Endodermal cell (in vitro differentiated cells): ENCODE data around the gene SARS1. TPM values are rescaled to one million over a fixed set of nuclear protein-coding genes. Genes with fewer than 3 reads are reported as not detected.

Source experiments
- DNase-seq: peaks from one replicate; pipeline ENCODE4 v3.0.0-alpha.2; 2017
- H3K27ac ChIP-seq: 2 replicates; pipeline ENCODE4 v1.5.1; 2013; ENCODE audit warnings: mild to moderate bottlenecking, low read depth, low read length, moderate library complexity
- H3K27me3 ChIP-seq: 2 replicates; pipeline ENCODE4 v1.6.1; 2013; ENCODE audit warnings: mild to moderate bottlenecking, low read length, moderate library complexity; ENCODE audit not compliant: insufficient read depth, control insufficient read depth, poor library complexity, severe bottlenecking
- H3K36me3 ChIP-seq: 2 replicates; pipeline ENCODE4 v1.7.0; 2013; ENCODE audit warnings: mild to moderate bottlenecking, low read length, moderate library complexity; ENCODE audit not compliant: control insufficient read depth, insufficient read depth
- H3K4me1 ChIP-seq: one replicate; pipeline ENCODE4 v1.7.0; 2013; ENCODE audit warnings: low read length; ENCODE audit not compliant: control insufficient read depth, insufficient read depth
- H3K4me3 ChIP-seq: 2 replicates; pipeline ENCODE4 v1.5.1; 2013; ENCODE audit warnings: mild to moderate bottlenecking, low read length, moderate library complexity
- H3K9ac ChIP-seq: 2 replicates; pipeline ENCODE4 v1.6.1; 2013; ENCODE audit warnings: mild to moderate bottlenecking, low read length, moderate library complexity; ENCODE audit not compliant: poor library complexity, severe bottlenecking; ENCODE audit errors: extremely low read depth
- H3K9me3 ChIP-seq: 2 replicates; pipeline ENCODE4 v1.6.1; 2013; ENCODE audit warnings: mild to moderate bottlenecking, low read length, moderate library complexity; ENCODE audit not compliant: control insufficient read depth
- H3K27ac Mint-ChIP-seq: 2 replicates; pipeline ENCODE4 v1.8.0; 2020; ENCODE audit warnings: mixed read lengths
- H3K27me3 Mint-ChIP-seq: 2 replicates; pipeline ENCODE4 v1.8.0; 2021; ENCODE audit warnings: mild to moderate bottlenecking, mixed read lengths; ENCODE audit not compliant: insufficient read depth
- H3K36me3 Mint-ChIP-seq: 2 replicates; pipeline ENCODE4 v1.8.0; 2020; ENCODE audit warnings: low read depth, mixed read lengths
- H3K4me1 Mint-ChIP-seq: 2 replicates; pipeline ENCODE4 v1.8.0; 2020; ENCODE audit warnings: mixed read lengths
- H3K4me3 Mint-ChIP-seq: 2 replicates; pipeline ENCODE4 v1.8.0; 2020; ENCODE audit warnings: mild to moderate bottlenecking, moderate library complexity, mixed read lengths
- H3K9me3 Mint-ChIP-seq: 2 replicates; pipeline ENCODE4 v1.8.0; 2020; ENCODE audit warnings: mild to moderate bottlenecking, mixed read lengths
- WGBS, 2 experiments: methylation state at CpG; one replicate each; pipeline versions ENCODE4 v1.1.5 to v1.1.7; 2013; ENCODE audit warnings: missing lambda C conversion rate in 2 of 2, mixed read lengths in 1 of 2; ENCODE audit not compliant: insufficient coverage in 1 of 2, insufficient read length in 1 of 2; 5-methylcytosine and 5-hydroxymethylcytosine counted together
- total RNA-seq, 2 donors: library from RNA; stranded (reverse); fragmentation: NEBNext Ultra II Directional in 1 of 2; extraction: Animal tissue kit (Norgen Biotek cat#: 25700) in 1 of 2; gene quantifications; 2 replicates in 1 of 2; 3 replicates in 1 of 2; pipeline ENCODE4 v1.2.1, GENCODE V29; 2021
- TF ChIP-seq, protein P1 (sequence below): fragments of 200-600 bp; sonication (generic); conservative IDR thresholded peaks from 2 replicates; pipeline ENCODE4 v1.5.0; 2021; ENCODE audit warnings: antibody characterized with exemption, mild to moderate bottlenecking

Gene SARS1
- total RNA-seq, 2 donors from 2014 or later: 100 to 101 TPM

DNA sequence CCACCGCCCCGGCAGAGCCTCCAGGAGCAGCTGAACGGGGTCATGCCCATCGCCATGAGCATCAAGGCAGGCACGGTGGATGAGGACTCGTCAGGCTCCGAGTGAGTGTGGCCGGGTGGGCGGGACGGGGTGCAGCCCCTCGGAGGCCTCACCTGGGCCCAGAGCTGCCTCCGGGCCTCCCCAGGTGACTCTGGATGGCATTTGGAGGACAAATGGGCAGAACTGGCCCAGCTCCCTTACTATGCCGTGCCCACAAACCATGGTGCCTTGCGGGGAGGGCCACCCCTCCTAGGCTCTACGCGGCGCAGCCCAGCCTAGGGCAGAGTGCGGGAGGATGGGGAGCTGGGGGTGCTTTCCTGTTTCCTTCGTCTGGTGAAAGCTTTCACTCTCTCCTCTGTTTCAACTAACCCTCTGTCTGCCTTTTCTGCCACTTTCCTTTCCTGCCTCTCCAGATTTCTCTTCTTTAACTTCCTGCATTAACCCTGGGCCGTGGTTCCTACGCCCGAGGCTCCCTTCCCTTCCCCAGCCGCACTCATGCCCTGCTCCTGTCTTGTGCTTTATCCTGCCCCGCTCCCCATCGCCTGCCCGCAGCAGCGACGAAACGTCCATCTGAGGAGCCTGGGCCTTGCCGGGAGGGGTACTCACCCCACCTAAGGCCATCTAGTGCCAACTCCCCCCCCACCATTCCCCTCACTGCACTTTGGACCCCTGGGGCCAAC lies 60.0 kb downstream of the SARS1 start:
- no peak for DNase-seq
- no peaks in the 10 kb centered on the region for H3K9me3 ChIP-seq

DNA sequence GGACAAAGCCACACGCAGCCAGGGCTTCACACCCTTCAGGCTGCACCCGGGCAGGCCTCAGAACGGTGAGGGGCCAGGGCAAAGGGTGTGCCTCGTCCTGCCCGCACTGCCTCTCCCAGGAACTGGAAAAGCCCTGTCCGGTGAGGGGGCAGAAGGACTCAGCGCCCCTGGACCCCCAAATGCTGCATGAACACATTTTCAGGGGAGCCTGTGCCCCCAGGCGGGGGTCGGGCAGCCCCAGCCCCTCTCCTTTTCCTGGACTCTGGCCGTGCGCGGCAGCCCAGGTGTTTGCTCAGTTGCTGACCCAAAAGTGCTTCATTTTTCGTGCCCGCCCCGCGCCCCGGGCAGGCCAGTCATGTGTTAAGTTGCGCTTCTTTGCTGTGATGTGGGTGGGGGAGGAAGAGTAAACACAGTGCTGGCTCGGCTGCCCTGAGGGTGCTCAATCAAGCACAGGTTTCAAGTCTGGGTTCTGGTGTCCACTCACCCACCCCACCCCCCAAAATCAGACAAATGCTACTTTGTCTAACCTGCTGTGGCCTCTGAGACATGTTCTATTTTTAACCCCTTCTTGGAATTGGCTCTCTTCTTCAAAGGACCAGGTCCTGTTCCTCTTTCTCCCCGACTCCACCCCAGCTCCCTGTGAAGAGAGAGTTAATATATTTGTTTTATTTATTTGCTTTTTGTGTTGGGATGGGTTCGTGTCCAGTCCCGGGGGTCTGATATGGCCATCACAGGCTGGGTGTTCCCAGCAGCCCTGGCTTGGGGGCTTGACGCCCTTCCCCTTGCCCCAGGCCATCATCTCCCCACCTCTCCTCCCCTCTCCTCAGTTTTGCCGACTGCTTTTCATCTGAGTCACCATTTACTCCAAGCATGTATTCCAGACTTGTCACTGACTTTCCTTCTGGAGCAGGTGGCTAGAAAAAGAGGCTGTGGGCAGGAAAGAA lies 61.1 kb downstream of the SARS1 start:
- H3K4me1 Mint-ChIP-seq: peaks cover 29% of the 10 kb centered on the region
- peak overlapping the region; percentile 73 for H3K27ac ChIP-seq
- H3K9ac ChIP-seq: no peak overlapping the region
- no peaks in the 10 kb centered on the region for H3K9me3 ChIP-seq
- H3K4me3 Mint-ChIP-seq: peak overlapping the region; percentile 29
- no peak overlapping the region for H3K4me3 ChIP-seq
- TF ChIP-seq, protein P1, sequence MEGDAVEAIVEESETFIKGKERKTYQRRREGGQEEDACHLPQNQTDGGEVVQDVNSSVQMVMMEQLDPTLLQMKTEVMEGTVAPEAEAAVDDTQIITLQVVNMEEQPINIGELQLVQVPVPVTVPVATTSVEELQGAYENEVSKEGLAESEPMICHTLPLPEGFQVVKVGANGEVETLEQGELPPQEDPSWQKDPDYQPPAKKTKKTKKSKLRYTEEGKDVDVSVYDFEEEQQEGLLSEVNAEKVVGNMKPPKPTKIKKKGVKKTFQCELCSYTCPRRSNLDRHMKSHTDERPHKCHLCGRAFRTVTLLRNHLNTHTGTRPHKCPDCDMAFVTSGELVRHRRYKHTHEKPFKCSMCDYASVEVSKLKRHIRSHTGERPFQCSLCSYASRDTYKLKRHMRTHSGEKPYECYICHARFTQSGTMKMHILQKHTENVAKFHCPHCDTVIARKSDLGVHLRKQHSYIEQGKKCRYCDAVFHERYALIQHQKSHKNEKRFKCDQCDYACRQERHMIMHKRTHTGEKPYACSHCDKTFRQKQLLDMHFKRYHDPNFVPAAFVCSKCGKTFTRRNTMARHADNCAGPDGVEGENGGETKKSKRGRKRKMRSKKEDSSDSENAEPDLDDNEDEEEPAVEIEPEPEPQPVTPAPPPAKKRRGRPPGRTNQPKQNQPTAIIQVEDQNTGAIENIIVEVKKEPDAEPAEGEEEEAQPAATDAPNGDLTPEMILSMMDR: no peak
- peaks cover 16% of the 10 kb centered on the region for H3K36me3 Mint-ChIP-seq
- H3K4me1 ChIP-seq: peaks cover 8% of the 10 kb centered on the region
- peaks cover 12% of the 10 kb centered on the region for H3K36me3 ChIP-seq
- peaks cover 2% of the 10 kb centered on the region for H3K27me3 Mint-ChIP-seq
- H3K27ac Mint-ChIP-seq: peak overlapping the region; percentile 52
- no peaks in the 10 kb centered on the region for H3K9me3 Mint-ChIP-seq
- DNase-seq: peak; percentile 64
- WGBS, 2 experiments: 65 to 91% methylated on average over 10 to 24 of the region's 24 CpGs
- H3K27me3 ChIP-seq: no peaks in the 10 kb centered on the region

More for the DNA sequence above, 60.0 kb downstream of the SARS1 start:
- H3K36me3 ChIP-seq: peaks cover 7% of the 10 kb centered on the region
- H3K4me3 ChIP-seq: no peak overlapping the region
- Mint-ChIP-seq H3K4me3 (no peak overlapping the region), H3K27me3 (peaks cover 2% of the 10 kb centered on the region), H3K27ac (peak overlapping the region; percentile 71), H3K36me3 (peaks cover 14% of the 10 kb centered on the region), H3K4me1 (peaks cover 29% of the 10 kb centered on the region), H3K9me3 (no peaks in the 10 kb centered on the region)
- H3K4me1 ChIP-seq: peaks cover 8% of the 10 kb centered on the region
- no peak overlapping the region for H3K27ac ChIP-seq
- H3K27me3 ChIP-seq: no peaks in the 10 kb centered on the region
- TF ChIP-seq, protein P1: no peak
- WGBS, 2 experiments: 89 to 90% methylated on average over 12 to 30 of the region's 30 CpGs
- no peak overlapping the region for H3K9ac ChIP-seq

DNA sequence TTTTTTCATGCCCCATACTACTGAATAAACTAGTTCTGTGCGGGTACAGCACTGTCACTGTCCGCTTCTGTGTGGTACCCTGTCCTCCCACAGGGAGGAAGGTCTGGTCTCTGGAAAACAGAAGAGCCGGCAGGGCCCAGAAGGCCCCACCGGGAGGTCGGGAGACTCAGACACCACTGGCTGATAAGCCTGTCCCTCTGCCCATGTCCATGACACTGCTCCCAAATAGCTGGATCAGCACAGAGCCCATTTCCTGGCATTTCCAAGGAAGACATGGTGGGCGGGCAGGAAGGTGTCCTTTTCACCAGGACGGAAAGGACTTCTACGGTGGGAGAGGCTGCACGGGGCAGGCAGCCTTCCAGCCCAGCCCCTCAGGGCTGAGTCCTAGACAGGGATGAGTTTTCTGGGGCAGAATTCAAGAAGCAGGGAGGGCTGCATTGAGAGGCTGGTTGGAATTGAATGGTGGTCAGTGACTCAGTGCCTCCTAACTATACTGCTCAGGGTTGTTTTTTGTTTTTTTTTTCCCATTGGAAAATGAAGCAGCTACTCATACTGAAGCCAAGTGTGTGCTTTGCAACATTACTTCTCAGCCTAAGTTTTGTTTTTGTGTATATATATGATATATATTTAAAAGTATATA lies 62.1 kb downstream of the SARS1 start:
- no peak for DNase-seq
- Mint-ChIP-seq H3K36me3 (peaks cover 20% of the 10 kb centered on the region), H3K9me3 (no peaks in the 10 kb centered on the region), H3K4me3 (no peak overlapping the region), H3K27ac (peak overlapping the region; percentile 17), H3K4me1 (peaks cover 29% of the 10 kb centered on the region), H3K27me3 (peaks cover 2% of the 10 kb centered on the region)
- Histone ChIP-seq H3K27ac (peak overlapping the region; percentile 73), H3K4me1 (peaks cover 8% of the 10 kb centered on the region), H3K4me3 (no peak overlapping the region), H3K27me3 (no peaks in the 10 kb centered on the region), H3K9ac (no peak overlapping the region), H3K36me3 (peaks cover 21% of the 10 kb centered on the region), H3K9me3 (no peaks in the 10 kb centered on the region)
- TF ChIP-seq, protein P1: no peak
- WGBS, 2 experiments: 80 to 81% methylated on average over 5 to 9 of the region's 9 CpGs
